Immature natural killer cell (primary cell): ENCODE data around the gene GMPPA. TPM values are rescaled to one million over a fixed set of nuclear protein-coding genes. Genes with fewer than 3 reads are reported as not detected.

ENCODE experiments used
- DNase-seq, 3 donors: peaks; one replicate each; pipeline ENCODE4 v3.0.0; 2022; ENCODE audit warnings: mixed read lengths in 1 of 3
- H3K27ac Mint-ChIP-seq, 6 donors: one replicate each; pipeline ENCODE4 v1.8.0; 2020; ENCODE audit warnings: mixed read lengths in 6 of 6, mild to moderate bottlenecking in 5 of 6, inconsistent platforms in 4 of 6, moderate library complexity in 3 of 6
- H3K27me3 Mint-ChIP-seq, 3 donors: one replicate each; pipeline ENCODE4 v1.8.0; 2020 to 2021; ENCODE audit warnings: low read depth in 3 of 3, mild to moderate bottlenecking in 3 of 3, mixed read lengths in 3 of 3, moderate library complexity in 3 of 3, inconsistent platforms in 1 of 3
- H3K36me3 Mint-ChIP-seq, 3 donors: one replicate each; pipeline ENCODE4 v1.8.0; 2020; ENCODE audit warnings: mixed read lengths in 3 of 3, inconsistent platforms in 2 of 3, mild to moderate bottlenecking in 2 of 3
- H3K4me1 Mint-ChIP-seq, 2 donors: one replicate each; pipeline ENCODE4 v1.8.0; 2020; ENCODE audit warnings: inconsistent platforms in 2 of 2, mild to moderate bottlenecking in 2 of 2, mixed read lengths in 2 of 2, moderate library complexity in 1 of 2
- H3K4me3 Mint-ChIP-seq, 5 donors: one replicate each; pipeline ENCODE4 v1.8.0; 2020; ENCODE audit warnings: mild to moderate bottlenecking in 5 of 5, mixed read lengths in 5 of 5, inconsistent platforms in 3 of 5, moderate library complexity in 3 of 5
- H3K9me3 Mint-ChIP-seq, 6 donors: one replicate each; pipeline ENCODE4 v1.8.0; 2020; ENCODE audit warnings: mild to moderate bottlenecking in 6 of 6, mixed read lengths in 6 of 6, inconsistent platforms in 4 of 6, moderate library complexity in 3 of 6
- polyA plus RNA-seq, 3 donors: library from polyadenylated mRNA; unstranded; fragments of 300-500 nt; fragmentation: Illumina TruSeq; gene quantifications; one replicate each; pipeline ENCODE4 v1.2.3, GENCODE V29; 2021

GMPPA gene
- polyA plus RNA-seq, 3 donors from 2014 or later: 21.4 to 40.9 (median 37.1) TPM

- Mint-ChIP-seq H3K4me1 (peaks cover 26 to 30% of the 10 kb centered on the region in 2 donors), H3K9me3 (no peaks in the 10 kb centered on the region), H3K4me3 (peak within 1 kb of the TSS; percentile 85 to 92 (median 86)), H3K27ac (peak within 1 kb of the TSS; percentile 52 to 86 (median 72)), H3K27me3 (peaks cover 5 to 8% (median 7%) of the 10 kb centered on the region in 3 donors), H3K36me3 (no peaks in the 10 kb centered on the region)
- DNase-seq: peak; percentile 93 to 94 (median 93)
Measured at GRCh38 chr2:219543596-219544358, 45.1 kb downstream of the GMPPA start, which contains the start of the genes CHPF and TMEM198. CHPF (minus strand) TSS chr2:219543809; CDS start chr2:219543538, 271 bp downstream. TMEM198 (plus strand) TSS chr2:219544028; CDS start chr2:219544728, 700 bp downstream.

- peak overlapping the region; percentile 49 to 86 (median 58) for H3K27ac Mint-ChIP-seq
Measured at GRCh38 chr2:219544567-219544966, 45.9 kb downstream of the GMPPA start.

GRCh38 chr2:219545295-219545942 is 46.7 kb downstream of the GMPPA start:
- Mint-ChIP-seq H3K27me3 (peaks cover 5 to 12% (median 7%) of the 10 kb centered on the region in 3 donors), H3K27ac (peak overlapping the region in 2 of 6 donors; percentile 7 to 46), H3K9me3 (no peaks in the 10 kb centered on the region)

More at GRCh38 chr2:219544567-219544966, 45.9 kb downstream of the GMPPA start:
- Mint-ChIP-seq H3K9me3 (no peaks in the 10 kb centered on the region), H3K27me3 (peaks cover 5 to 12% (median 7%) of the 10 kb centered on the region in 3 donors), H3K4me1 (peaks cover 26 to 30% of the 10 kb centered on the region in 2 donors), H3K4me3 (peak overlapping the region; percentile 72 to 87 (median 82)), H3K36me3 (no peaks in the 10 kb centered on the region)
- no peak for DNase-seq

GRCh38 chr2:219545943-219546352 is 47.3 kb downstream of the GMPPA start:
- H3K4me3 Mint-ChIP-seq: peak overlapping the region in 3 of 5 donors; percentile 0 to 19 (median 18)
- DNase-seq: no peak
- H3K9me3 Mint-ChIP-seq: no peaks in the 10 kb centered on the region
- peaks cover 7 to 12% (median 7%) of the 10 kb centered on the region in 3 donors for H3K27me3 Mint-ChIP-seq
- peaks cover 25 to 32% of the 10 kb centered on the region in 2 donors for H3K4me1 Mint-ChIP-seq
- no peaks in the 10 kb centered on the region for H3K36me3 Mint-ChIP-seq
- H3K27ac Mint-ChIP-seq: no peak overlapping the region

More at GRCh38 chr2:219545295-219545942, 46.7 kb downstream of the GMPPA start:
- DNase-seq: no peak
- peaks cover 26 to 30% of the 10 kb centered on the region in 2 donors for H3K4me1 Mint-ChIP-seq
- no peaks in the 10 kb centered on the region for H3K36me3 Mint-ChIP-seq
- H3K4me3 Mint-ChIP-seq: peak overlapping the region in 1 of 5 donors; percentile 79

- peaks cover 6 to 12% (median 12%) of the 10 kb centered on the region in 3 donors for H3K27me3 Mint-ChIP-seq
- no peak overlapping the region for H3K4me3 Mint-ChIP-seq
- H3K27ac Mint-ChIP-seq: no peak overlapping the region
- H3K9me3 Mint-ChIP-seq: peaks cover 0 to 1% (median 0%) of the 10 kb centered on the region in 6 donors
- DNase-seq: no peak
- peaks cover 12 to 20% of the 10 kb centered on the region in 2 donors for H3K4me1 Mint-ChIP-seq
- no peaks in the 10 kb centered on the region for H3K36me3 Mint-ChIP-seq
Measured at GRCh38 chr2:219547621-219548020, 48.9 kb downstream of the GMPPA start.

- Mint-ChIP-seq H3K4me1 (peaks cover 14 to 24% of the 10 kb centered on the region in 2 donors), H3K9me3 (peaks cover 0 to 1% (median 0%) of the 10 kb centered on the region in 6 donors), H3K36me3 (no peaks in the 10 kb centered on the region), H3K27ac (no peak overlapping the region), H3K4me3 (no peak overlapping the region), H3K27me3 (peaks cover 6 to 18% (median 12%) of the 10 kb centered on the region in 3 donors)
- no peak for DNase-seq
Measured at GRCh38 chr2:219548990-219549389, 50.3 kb downstream of the GMPPA start.

GRCh38 chr2:219549619-219550018 is 50.9 kb downstream of the GMPPA start:
- H3K4me3 Mint-ChIP-seq: no peak overlapping the region
- H3K27ac Mint-ChIP-seq: no peak overlapping the region
- H3K4me1 Mint-ChIP-seq: peaks cover 8 to 18% of the 10 kb centered on the region in 2 donors
- no peaks in the 10 kb centered on the region for H3K36me3 Mint-ChIP-seq
- H3K27me3 Mint-ChIP-seq: peaks cover 4 to 20% (median 11%) of the 10 kb centered on the region in 3 donors
- no peak for DNase-seq
- peaks cover 0 to 1% (median 0%) of the 10 kb centered on the region in 6 donors for H3K9me3 Mint-ChIP-seq

GRCh38 chr2:219551441-219552381 is 53.0 kb downstream of the GMPPA start:
- Mint-ChIP-seq H3K4me1 (peaks cover 4 to 13% of the 10 kb centered on the region in 2 donors), H3K36me3 (no peaks in the 10 kb centered on the region), H3K27me3 (peaks cover 3 to 23% (median 11%) of the 10 kb centered on the region in 3 donors), H3K27ac (peak overlapping the region in 1 of 6 donors; percentile 28), H3K4me3 (peak overlapping the region; percentile 59 to 77 (median 64)), H3K9me3 (peaks cover 0 to 1% (median 0%) of the 10 kb centered on the region in 6 donors)
- DNase-seq: peak in 1 of 3 donors; percentile 19

- Mint-ChIP-seq H3K27ac (no peak overlapping the region), H3K27me3 (peaks cover 3 to 20% (median 11%) of the 10 kb centered on the region in 3 donors), H3K4me1 (peaks cover 4 to 13% of the 10 kb centered on the region in 2 donors), H3K36me3 (no peaks in the 10 kb centered on the region), H3K4me3 (peak overlapping the region; percentile 59 to 77 (median 64)), H3K9me3 (peaks cover 0 to 1% (median 0%) of the 10 kb centered on the region in 6 donors)
- DNase-seq: peak; percentile 84 to 86 (median 85)
Measured at GRCh38 chr2:219552382-219553167, 53.9 kb downstream of the GMPPA start.

- Mint-ChIP-seq H3K4me1 (peaks cover 4 to 13% of the 10 kb centered on the region in 2 donors), H3K4me3 (peak overlapping the region; percentile 55 to 70 (median 63)), H3K9me3 (peaks cover 0 to 1% (median 0%) of the 10 kb centered on the region in 6 donors), H3K36me3 (no peaks in the 10 kb centered on the region), H3K27ac (no peak overlapping the region), H3K27me3 (peaks cover 3 to 20% (median 8%) of the 10 kb centered on the region in 3 donors)
- no peak for DNase-seq
Measured at GRCh38 chr2:219553168-219553417, 54.4 kb downstream of the GMPPA start.

GRCh38 chr2:219553463-219553963 is 54.8 kb downstream of the GMPPA start:
- H3K27me3 Mint-ChIP-seq: peaks cover 3 to 20% (median 10%) of the 10 kb centered on the region in 3 donors
- DNase-seq: no peak

GRCh38 chr2:219554350-219554749 is 55.7 kb downstream of the GMPPA start:
- Mint-ChIP-seq H3K4me3 (peak overlapping the region in 1 of 5 donors; percentile 63), H3K27ac (no peak overlapping the region), H3K9me3 (peaks cover 0 to 3% (median 0%) of the 10 kb centered on the region in 6 donors), H3K4me1 (peaks cover 4 to 13% of the 10 kb centered on the region in 2 donors), H3K36me3 (no peaks in the 10 kb centered on the region), H3K27me3 (peaks cover 3 to 22% (median 6%) of the 10 kb centered on the region in 3 donors)
- DNase-seq: no peak

More at GRCh38 chr2:219553463-219553963, 54.8 kb downstream of the GMPPA start:
- Mint-ChIP-seq H3K4me3 (peak overlapping the region; percentile 55 to 70 (median 63)), H3K36me3 (no peaks in the 10 kb centered on the region), H3K27ac (no peak overlapping the region), H3K9me3 (peaks cover 0 to 1% (median 0%) of the 10 kb centered on the region in 6 donors), H3K4me1 (peaks cover 4 to 13% of the 10 kb centered on the region in 2 donors)
